B cell (primary cell): ENCODE measurements around the gene PKNOX2.

Experiments
- CTCF ChIP-seq: fragments of 200-600 bp; IDR thresholded peaks from one replicate; pipeline ENCODE4 v1.8.0; 2022; ENCODE audit warnings: antibody characterized with exemption, mild to moderate bottlenecking
- EZH2 ChIP-seq: IDR thresholded peaks from 2 replicates; pipeline ENCODE4 v1.6.1; 2012; ENCODE audit warnings: borderline replicate concordance, low read depth, mild to moderate bottlenecking, moderate library complexity, low read length; ENCODE audit not compliant: insufficient read depth, poor library complexity, severe bottlenecking

DNA sequence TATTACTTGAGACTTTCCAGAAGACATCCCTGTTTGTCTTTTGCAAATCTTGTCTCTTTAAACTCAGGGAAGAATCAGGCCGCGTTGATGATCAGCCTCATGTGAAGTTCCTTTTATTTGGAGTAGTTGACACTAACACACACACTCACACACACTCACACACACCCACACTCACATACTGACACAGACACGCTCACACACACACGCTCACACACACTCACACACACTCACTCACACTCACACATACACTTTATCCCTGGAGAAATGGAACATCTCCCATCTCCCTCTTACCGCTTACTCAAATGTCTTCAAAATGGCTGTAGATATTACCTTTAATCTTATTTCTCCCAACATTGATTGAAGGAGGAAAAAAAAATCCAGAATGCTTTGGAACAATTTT is 129.0 kb downstream of the PKNOX2 start:
- TF ChIP-seq CTCF = no peak
- no peak for TF ChIP-seq EZH2
